GM18520 (cell line): ENCODE results near the gene POLR2F.
"Not testable (repeated sequence)": the region's sequence is repeated elsewhere in the genome, so short reads cannot be mapped to it uniquely, and the experiment has no call there.

Experiments
- ATAC-seq: cut with Tn5 transposase; IDR thresholded peaks from one replicate; pipeline ENCODE4 v1.9.1; 2021; ENCODE audit not compliant: unreplicated experiment

The POLR2F gene

DNA sequence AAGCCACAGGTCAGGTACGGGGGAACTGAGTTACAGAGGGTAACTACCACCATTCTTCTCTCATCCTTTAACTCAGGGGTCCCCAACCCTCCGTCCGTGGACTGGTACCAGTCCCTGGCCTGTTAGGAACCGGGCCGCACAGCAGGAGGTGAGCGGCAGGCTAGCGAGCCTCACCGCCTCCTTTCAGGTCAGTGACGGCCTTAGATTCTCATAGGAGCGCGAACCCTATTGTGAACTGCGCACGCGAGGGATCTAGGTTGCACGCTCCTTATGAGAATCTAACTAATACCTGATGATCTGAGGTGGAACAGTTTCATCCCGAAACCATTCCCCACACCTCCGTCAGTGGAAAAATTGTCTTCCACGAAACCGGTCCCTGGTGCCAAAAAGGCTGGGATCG lies 870 bp upstream of the POLR2F start:
- ATAC-seq = not testable (repeated sequence)

DNA sequence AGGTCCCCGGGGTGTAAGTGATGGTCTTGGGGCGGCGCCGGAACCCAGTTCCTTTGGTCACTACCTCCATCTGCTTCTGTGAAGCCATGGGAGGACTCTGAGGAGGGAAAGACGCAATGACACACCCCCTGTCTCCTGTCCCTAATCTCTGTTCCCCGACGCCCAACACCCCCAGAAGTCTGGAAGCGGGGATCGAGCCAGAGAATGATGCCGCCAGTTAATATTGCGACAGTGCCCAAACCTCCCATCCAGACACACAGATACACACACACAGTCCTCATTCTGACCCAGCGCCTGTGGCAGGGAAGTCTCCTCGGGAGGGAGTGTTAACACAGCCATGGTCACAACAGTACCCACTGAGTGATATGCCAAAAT lies 450 bp upstream of the POLR2F start:
- ATAC-seq = no peak

DNA sequence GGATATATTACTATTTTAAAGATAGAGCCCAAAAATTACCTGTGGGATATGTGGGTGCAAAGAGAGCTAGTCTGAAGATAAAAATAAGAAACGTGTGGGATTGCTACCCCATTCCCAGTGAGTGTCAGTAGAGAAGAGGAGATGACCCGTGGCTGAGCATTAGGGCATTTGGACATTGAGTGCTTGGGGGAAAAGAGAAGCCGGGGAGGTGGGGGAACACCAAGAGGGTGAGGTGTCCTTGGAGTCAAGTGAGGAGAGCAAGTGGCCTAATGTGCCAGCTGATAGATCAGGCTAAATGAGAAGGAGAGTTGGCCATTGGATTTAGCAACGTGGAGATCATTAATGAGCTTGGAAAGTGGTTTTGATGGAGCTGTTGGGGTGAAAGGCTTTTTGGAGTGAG lies 1.2 kb downstream of the POLR2F start:
- no peak for ATAC-seq

DNA sequence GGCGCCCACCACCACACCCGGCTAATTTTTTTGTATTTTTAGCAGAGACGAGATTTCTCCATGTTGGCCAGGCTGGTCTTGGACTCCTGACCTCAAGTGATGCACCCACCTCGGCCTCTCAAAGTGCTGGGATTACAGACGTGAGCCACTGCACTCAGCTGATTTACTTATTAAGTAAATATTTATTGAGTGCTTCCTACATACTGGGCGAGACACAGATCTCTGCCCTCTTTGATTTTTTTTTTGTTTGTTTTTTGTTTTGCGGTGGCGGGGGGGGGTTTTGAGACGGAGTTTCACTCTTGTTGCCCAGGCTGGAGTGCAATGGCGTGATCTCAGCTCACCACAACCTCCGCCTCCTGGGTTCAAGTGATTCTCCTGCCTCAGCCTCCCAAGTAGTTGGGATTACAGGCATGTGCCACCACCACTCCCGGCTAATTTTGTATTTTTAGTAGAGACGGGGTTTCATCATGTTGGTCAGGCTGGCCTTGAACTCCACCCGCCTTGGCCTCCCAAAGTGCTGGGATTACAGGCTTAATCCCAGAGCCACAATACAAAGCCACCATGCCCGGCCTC lies 2.4 kb downstream of the POLR2F start:
- ATAC-seq = not testable (repeated sequence)

DNA sequence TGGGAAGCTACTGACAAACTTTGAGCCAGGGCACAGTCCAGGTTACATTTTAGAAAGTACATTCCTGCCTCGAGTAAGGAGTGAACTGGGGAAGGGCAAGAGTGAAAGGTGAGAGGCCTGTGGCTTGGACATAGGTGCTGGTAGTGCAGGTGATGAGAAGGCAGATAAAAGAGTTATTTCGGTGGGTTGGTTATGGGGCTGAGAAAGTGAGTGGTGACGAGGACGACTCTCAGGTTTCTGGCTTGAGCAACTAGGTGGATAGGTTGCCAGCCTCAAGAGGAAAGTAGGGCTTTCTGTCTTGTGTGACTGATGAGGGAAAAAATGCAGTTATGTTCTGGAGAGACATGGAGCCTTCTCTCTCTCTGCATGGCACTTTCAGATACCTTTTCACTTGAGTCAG lies 3.7 kb downstream of the POLR2F start:
- ATAC-seq = no peak

DNA sequence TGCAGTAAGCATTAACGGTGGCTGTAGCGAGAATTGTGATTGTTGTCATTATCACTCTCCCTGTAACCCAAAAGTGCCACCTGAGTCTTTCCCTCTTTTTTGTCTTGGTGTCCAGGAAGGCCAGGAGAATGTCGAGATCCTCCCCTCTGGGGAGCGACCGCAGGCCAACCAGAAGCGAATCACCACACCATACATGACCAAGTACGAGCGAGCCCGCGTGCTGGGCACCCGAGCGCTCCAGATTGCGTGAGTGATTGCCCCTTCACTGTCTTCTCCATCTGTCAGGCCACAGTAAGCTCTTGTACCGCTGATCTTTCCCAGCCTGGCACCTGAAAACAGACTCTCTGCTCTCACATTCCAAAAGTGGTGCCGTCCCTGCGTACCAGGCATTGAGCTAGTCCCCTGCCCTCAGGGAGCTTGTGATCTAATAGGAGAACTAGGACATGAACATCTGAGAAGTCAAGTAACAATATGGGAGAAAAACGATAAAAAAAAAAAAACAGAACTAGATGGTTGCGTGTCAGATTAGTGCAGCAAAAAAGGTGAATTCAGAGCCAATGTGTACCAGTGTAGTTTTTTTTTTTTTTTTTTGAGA lies 5.8 kb downstream of the POLR2F start:
- no peak for ATAC-seq

DNA sequence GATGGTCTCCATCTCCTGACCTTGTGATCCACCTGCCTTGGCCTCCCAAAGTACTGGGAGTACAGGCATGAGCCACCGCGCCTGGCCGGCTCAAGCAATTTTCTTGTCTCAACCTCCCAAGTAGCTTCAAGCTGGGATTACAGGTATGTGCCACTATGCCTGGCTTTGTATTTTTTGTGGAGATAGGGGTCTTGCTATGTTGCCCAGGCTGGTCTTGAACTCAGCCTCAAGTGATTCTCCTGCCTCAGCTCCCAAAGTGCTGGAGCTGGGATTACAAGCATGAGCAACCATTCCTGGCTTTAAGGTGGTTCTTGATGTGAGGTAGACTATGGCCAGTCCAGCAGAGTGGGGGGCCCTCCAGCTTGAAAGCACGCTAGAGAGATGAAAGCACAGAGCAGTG lies 7.6 kb downstream of the POLR2F start:
- ATAC-seq = no peak

DNA sequence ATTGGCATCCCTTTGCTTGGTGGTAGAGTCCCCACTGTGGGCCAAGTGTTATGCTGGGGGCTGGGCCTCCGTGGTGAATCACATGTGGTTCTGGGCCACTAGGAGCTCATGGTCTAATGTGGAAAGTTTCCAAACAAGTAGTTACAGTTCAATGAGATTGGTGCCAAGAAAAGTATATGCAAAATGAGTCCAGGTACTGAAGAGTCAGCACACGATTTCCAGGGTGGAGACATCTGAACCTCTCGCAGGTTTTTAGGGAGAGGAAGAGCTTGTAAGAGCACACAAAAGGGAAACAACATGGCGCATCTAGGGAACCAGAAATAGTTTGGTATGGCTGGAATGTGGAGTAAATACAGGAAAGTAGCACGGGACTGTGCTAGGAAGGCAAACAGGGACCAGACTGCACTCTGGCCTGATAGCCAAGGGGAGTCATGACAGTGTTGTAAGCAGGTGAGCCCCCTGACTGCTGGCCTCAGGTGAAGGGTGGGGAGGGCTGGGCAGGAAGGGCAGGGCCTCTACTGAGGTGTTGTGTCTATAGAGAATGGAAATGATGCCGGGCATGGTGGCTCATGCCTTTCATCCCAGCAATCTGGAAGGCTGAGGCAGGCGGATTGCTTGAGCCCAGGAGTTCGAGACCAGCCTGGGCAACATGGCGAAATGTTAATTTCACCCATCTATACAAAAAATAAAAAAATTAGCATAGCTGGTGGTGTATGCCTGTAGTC lies 12.6 kb downstream of the POLR2F start:
- ATAC-seq = no peak

DNA sequence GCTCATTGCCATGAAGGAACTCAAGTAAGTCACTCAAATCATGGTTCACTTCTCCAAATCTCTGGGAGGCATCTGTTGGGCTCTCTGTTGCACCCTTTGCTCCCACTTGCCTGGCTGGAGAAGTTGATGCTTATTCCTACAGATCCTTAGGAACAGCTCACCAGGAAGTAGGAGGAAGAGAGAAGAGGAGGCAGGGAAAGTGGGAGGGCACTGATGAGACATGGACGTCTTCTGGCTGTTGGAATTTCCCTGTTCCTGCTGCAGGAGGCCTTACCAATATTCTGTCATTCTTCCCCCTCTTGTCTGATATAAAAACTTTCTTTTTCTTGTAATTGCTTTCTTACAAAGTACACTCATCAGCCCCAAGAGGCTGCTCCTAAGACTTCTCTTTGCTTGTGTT lies 13.6 kb downstream of the POLR2F start:
- ATAC-seq = no peak

DNA sequence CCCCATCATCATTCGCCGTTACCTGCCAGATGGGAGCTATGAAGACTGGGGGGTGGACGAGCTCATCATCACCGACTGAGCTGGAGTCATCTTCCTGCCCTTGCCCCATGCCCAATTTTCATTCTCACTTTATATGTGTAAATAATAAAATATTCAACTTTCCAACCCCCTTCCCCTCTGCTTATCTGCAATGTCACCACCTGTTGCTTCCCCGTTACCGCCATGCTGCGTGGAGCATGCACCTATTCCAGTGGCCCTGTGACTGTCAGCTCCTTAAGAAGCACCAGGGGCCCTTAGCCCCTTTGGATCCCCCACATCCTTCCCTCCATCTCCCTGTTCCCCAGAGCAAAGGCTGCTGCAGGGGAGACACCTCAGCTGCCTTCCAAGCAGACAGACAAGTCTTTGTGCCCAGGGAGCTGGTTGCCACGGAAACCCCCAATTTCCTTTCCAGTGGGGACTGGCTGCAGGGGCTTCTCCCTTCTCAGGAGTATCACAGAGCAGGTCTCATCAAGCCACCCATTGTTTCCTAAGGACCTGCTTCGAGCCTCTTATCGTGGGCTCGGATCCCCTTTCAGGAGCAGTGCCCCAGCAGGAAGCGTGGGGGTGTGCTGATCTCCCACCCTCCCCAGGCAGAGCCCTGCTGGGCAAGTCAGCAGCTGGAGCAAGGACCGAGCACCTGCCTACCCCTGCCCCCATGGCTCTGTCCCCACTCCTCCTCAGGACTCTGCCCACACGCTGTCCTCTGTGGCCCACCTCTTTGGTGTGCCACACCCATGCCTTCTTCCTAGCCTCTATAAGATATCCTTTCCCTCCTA lies 14.3 kb downstream of the POLR2F start:
- no peak for ATAC-seq

DNA sequence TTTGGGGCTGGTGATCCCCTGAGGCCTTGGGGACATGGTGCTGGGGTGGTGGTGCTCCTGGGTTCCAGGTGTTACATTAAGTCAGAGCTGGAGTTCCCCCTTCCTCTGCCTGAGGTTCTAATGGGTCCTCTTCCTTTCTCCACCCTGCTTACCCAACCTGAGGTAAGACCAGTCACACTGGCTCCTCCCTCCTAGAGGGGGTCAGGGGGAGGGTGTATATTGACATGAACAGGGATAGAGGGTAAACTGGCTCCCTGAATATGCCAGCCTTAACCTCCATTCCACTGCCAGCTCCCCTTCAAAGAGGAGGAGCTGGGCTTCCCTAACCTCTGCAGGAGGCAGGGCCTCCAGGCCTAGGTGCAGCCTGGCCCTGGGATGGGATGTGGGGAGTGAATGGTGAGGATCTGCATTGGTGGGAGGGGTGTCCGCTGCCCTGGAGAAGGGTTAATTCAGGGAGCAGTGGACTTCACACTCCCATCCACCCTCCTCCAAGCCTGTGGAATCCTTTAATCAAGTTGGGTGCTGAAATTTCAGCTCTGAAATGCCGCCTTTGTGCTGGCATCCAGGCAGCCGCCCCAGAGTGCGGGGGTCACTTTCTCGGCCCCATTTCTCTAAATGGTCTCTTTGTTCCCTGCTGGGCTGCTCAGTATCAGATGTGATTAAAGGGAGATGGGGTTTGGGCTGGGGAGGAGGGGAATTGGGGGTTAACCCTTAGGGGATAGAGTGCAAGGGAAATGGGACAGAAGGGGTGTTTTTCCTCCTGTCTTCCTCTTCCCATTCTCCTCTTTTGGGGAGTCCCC lies 15.2 kb downstream of the POLR2F start:
- ATAC-seq = no peak

DNA sequence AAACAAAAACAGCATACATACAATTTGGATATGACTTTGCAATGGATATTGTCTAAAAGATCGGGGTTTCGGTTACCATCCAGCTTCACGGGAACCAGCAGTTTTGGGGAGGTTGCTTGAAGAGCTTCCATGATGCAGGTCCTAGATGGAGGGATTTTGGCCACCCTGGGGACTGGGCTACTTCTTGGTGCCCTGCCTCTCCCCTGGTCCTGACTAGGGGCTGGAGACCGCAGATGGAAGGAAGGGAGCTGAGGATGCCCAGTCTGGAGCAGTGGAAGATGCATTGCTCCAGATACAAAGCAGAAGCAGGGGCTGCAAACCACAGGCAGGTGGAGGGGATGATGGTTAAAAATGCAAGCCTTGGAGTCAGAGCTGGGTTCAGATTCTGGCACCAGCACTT lies 17.4 kb downstream of the POLR2F start:
- ATAC-seq = no peak

DNA sequence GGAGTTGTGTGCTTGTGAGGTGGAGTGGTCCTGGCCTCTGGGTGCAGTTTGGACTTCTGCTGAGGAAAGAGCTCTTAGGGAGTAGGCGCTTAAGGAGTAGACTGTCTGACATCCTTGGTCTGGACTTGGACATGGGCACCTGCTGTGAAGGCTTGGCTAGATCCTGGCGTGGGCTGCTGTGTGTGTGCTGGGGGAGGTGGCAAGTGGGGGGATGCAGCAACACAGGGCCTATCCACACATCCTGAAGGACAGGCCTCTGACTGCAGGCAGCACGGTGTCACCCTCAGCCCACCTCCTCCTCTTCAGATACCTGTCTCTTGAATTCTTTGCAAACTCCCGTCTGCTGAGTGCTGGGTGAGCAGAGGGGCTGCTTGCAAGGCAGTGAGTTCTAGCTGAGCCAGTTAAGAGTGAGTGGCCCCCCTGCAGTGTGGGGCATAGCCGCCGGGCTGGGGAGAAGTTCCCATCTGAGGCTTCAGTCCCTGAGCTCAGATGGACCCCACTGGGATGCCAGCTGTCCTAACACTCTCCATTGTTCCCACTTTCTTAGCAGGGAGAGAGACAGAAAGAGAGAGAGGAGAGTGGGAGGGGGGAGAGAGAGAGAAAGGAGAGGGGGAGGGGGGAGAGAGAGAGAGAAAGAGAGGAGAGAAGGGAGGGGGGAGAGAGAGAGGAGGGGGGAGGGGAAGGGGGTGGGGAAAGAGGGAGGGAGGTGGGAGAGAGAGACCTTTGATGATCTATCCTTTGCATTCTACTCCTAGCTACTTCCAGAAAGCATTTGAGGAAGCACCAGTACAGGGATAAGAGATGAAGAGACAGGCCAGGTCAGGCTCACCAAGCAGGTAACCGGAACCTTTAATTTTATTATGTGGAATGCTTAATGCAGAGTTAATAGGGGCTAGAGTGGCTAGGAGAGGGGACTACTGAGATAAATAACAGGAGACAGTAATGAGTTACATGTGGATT lies 18.3 kb downstream of the POLR2F start:
- ATAC-seq = no peak

DNA sequence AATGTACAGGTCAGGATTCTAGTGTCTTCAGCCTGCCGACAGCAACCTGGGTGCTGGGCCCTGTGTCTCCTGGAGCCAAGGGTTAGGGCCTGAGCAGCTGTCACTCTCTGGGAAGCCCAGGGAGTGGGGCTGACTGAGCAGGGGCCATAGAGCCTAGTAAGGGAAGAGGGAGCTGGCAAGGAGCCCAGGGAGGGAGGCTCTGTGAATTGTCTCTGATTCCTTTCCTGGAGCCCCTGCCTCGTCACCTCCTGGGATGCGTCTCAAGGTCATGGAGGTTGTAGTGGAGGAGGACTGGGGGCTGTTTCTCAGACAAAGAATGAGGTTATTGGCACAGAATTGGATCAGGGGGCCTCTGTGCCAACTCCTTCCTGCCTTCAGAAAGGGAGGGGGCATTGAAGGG lies 19.0 kb downstream of the POLR2F start:
- ATAC-seq = no peak

DNA sequence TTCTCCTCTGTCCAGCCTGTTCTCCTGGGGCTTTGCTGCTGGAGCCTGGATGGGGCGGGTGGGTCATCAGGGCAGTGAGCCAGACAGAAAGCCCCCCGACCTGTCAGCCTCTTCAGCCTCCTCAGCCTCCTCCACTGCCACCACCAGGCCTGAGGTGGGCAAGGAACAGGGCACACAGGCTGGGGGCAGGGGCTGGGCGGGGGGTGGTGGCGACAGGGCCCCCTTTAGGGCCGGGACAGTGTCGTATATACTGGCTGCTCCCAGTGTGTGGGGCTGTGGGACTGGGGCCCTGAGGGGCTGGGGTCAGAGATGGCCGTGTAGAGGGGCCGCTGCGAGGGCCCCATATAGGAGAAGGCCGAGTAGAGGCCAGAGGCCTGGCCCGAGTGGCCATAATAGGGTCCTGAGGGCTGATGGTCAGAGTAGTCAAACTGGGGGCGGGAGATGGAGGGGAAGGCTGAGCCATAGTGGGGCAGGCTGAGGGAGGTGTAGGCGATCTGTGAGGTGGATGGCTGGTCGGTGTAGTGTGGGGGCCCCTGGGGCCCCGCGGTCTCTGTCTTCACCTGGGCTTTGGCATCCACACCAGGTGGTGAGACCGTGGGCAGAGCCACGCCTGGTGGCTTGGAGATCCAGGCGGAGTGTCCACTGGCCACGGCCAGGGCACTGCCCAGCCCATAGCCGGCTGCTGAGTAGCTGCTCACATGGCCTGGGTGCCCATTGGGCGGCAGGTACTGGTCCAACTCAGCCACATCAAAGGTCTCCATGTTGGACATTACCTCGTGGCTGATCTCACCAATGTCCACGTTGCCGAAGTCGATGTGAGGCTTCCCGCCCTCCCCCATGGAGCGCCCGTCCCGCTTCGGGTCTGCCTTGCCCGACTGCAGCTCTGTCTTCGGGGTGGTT lies 20.0 kb downstream of the POLR2F start:
- ATAC-seq = no peak

DNA sequence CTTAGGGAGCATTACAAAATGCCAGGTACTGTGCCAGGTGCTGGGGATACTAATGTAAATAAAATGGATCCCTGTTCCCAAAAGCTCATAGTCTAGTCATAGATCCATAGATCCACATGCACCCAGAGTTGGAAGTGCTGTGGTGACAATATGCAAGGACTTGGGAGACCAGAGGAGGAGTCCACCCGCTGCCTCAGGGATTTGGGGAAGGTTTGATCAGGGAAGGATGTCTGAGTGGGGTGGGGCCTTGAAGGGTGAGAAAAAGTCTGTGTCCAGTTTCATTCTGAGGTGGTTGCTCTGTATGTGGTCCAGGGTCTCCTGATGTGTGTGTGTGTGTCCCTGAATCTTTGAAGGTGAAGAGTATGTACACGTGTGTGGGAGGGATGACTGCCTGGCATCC lies 21.7 kb downstream of the POLR2F start:
- no peak for ATAC-seq

DNA sequence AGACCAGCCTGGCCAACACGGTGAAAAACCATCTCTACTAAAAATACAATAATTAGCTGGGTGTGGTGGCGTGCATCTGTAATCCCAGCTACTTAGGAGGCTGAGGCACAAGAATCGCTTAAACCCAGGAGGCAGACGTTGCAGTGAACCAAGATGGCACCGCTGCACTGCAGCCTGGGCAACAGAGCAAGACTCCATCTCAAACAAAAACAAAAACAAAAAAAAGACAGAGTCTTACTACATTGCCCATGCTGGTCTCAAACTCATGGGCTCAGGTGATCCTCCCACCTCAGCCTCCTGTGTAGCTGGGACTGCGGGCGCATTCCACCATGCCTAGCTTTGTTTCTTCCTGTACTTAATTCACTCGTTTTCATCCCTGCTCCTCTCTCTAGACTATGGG lies 22.5 kb downstream of the POLR2F start:
- not testable (repeated sequence) for ATAC-seq

DNA sequence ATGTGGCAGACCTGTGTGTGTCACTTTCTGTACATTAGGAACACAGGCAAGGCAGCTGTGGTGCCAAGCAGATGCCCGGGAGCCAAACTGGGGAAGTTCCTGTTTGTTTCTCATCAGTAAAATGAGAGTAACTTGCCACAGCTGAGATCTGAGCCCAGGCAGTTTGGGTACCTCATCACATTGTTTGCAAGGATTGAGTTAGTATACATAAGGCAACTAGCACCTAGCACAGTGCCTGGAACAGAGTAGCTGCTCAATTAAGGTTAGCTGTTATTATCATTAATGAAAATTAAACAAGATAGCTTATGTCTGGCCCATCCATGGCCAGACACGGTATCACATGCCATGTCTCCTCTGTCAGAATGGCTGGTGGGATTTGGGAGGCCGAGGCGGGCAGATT lies 23.0 kb downstream of the POLR2F start:
- ATAC-seq = no peak

DNA sequence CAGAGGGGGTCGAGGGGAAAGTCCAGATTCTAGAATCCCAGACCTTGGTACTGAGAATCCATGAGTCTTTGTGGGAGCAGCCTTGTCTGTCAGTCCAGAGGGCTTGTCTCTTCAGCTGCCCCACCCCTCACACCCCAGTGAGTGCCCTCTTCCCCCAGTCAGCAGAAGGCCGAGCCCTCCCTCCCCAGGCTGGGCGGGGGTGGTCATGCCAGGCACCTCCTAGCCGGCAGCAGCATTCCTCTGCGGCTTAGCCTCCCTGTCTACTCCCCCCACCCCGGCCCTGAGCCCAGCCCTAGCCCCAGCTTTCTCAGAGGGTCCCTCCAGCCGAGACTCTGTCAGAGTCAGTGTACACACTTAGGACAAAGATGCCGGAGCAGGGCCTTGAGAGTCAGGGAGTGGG lies 26.3 kb downstream of the POLR2F start:
- ATAC-seq = no peak
